ENCODE results near the gene UBTD2. TPM values are rescaled to one million over a fixed set of nuclear protein-coding genes. Genes with fewer than 3 reads are reported as not detected.

UBTD2 gene
- total and polyA plus RNA-seq, 2 donors (not counting 1 experiment from before 2014, with no cell fraction given), result 1.4 to 9.2 TPM

GRCh38 chr5:172183881-172184280 lies 99.7 kb downstream of the UBTD2 start:
- H3K9ac ChIP-seq (ENCODE audit: low read length), result no peak overlapping the region
- peaks cover 0 to 25% of the 10 kb centered on the region in 2 experiments for H3K36me3 ChIP-seq (replicated peaks in 1 of 2; ENCODE audit: control extremely low read depth in 1 of 2, control insufficient read depth in 1 of 2, extremely low read depth in 1 of 2, insufficient read depth in 2 of 2, low read length in 1 of 2)
- POLR2A ChIA-PET, result interaction anchor here (6.1 kb wide), 1 partner anchor 7 kb away, joined by 95 read pairs; no protein-coding TSS in a partner anchor
- ATAC-seq (ENCODE audit: low read depth), result no peak
- no peaks in the 10 kb centered on the region for H3K9me3 Mint-ChIP-seq (ENCODE audit: insufficient read depth)
- H3K4me2 ChIP-seq (replicated peaks; ENCODE audit: low read depth, low read length, poor library complexity, severe bottlenecking), result peak overlapping the region; percentile 91
- 97% methylated on average over 3 of the region's 4 CpGs for WGBS (ENCODE audit: insufficient coverage)
- H3K79me2 ChIP-seq (ENCODE audit: control insufficient read depth, insufficient read depth, low read length), result peaks cover 87% of the 10 kb centered on the region
- H3K9me3 ChIP-seq (ENCODE audit: control extremely low read depth in 1 of 3, control insufficient read depth in 2 of 3, insufficient read depth in 1 of 3, low read length in 2 of 3), result no peaks in the 10 kb centered on the region
- peaks cover 23% of the 10 kb centered on the region for H4K20me1 ChIP-seq (ENCODE audit: control insufficient read depth, insufficient read depth, low read length, poor library complexity, severe bottlenecking)
- H3K4me3 Mint-ChIP-seq, result no peak overlapping the region
- no peak for DNase-seq
- no peaks in the 10 kb centered on the region for H3K27me3 Mint-ChIP-seq
- intact Hi-C loops (cut with micrococcal nuclease), result loop anchor here (10.0 kb wide), 1 partner anchor 1431 kb away; the partner anchor contains the start of gene BOD1
- TF ChIP-seq, protein P1, sequence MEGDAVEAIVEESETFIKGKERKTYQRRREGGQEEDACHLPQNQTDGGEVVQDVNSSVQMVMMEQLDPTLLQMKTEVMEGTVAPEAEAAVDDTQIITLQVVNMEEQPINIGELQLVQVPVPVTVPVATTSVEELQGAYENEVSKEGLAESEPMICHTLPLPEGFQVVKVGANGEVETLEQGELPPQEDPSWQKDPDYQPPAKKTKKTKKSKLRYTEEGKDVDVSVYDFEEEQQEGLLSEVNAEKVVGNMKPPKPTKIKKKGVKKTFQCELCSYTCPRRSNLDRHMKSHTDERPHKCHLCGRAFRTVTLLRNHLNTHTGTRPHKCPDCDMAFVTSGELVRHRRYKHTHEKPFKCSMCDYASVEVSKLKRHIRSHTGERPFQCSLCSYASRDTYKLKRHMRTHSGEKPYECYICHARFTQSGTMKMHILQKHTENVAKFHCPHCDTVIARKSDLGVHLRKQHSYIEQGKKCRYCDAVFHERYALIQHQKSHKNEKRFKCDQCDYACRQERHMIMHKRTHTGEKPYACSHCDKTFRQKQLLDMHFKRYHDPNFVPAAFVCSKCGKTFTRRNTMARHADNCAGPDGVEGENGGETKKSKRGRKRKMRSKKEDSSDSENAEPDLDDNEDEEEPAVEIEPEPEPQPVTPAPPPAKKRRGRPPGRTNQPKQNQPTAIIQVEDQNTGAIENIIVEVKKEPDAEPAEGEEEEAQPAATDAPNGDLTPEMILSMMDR (IDR thresholded peaks at IDR 0.05), result no peak
- no peak for TF ChIP-seq EZH2 (IDR thresholded peaks at IDR 0.05; ENCODE audit: borderline replicate concordance, insufficient read depth, low read depth, low read length, poor library complexity, severe bottlenecking)
- H3K4me1 Mint-ChIP-seq, result peaks cover 69% of the 10 kb centered on the region
- H3K27ac Mint-ChIP-seq, result peak overlapping the region; percentile 99
- no peaks in the 10 kb centered on the region for H3K27me3 ChIP-seq (replicated peaks in 1 of 4; ENCODE audit: control extremely low read depth in 1 of 4, control insufficient read depth in 3 of 4, insufficient read depth in 4 of 4, low read length in 3 of 4)
- peak overlapping the region in 1 of 5 experiments; percentile 98 for H3K4me3 ChIP-seq (ENCODE audit: control extremely low read depth in 1 of 5, extremely low read depth in 1 of 5, insufficient read depth in 1 of 5, low read depth in 2 of 5, low read length in 4 of 5)
- CTCF ChIA-PET, result interaction anchor here (0.7 to 11.2 kb wide), 6 partner anchors 12 to 906 kb away, joined by 3 to 245 read pairs (median 4); no protein-coding TSS in a partner anchor
- H2AFZ ChIP-seq (ENCODE audit: insufficient read depth, low read depth, low read length, poor library complexity, severe bottlenecking), result no peak overlapping the region
- H3K4me1 ChIP-seq (ENCODE audit: control insufficient read depth in 2 of 2, insufficient read depth in 2 of 2, low read length in 2 of 2), result peaks cover 62 to 86% of the 10 kb centered on the region in 2 donors
- peak overlapping the region; percentile 74 to 89 for H3K27ac ChIP-seq (ENCODE audit: low read length in 2 of 2)

- H4K20me1 ChIP-seq (ENCODE audit: control insufficient read depth, insufficient read depth, low read length, poor library complexity, severe bottlenecking), result peaks cover 23% of the 10 kb centered on the region
- ATAC-seq (ENCODE audit: low read depth) (no peak), DNase-seq (no peak)
- POLR2A ChIA-PET, result no interaction called here
- H3K4me2 ChIP-seq (replicated peaks; ENCODE audit: low read depth, low read length, poor library complexity, severe bottlenecking), result no peak overlapping the region
- Mint-ChIP-seq H3K27me3 (no peaks in the 10 kb centered on the region), H3K9me3 (ENCODE audit: insufficient read depth) (no peaks in the 10 kb centered on the region), H3K4me1 (peaks cover 81% of the 10 kb centered on the region), H3K4me3 (no peak overlapping the region), H3K27ac (peak overlapping the region; percentile 63)
- CTCF ChIA-PET, result interaction anchor here (0.6 to 11.2 kb wide), 4 partner anchors 11 to 1612 kb away, joined by 3 to 245 read pairs (median 80); no protein-coding TSS in a partner anchor
- peak overlapping the region in 1 of 2 donors; percentile 89 for H3K27ac ChIP-seq (ENCODE audit: low read length in 2 of 2)
- H3K4me3 ChIP-seq (ENCODE audit: control extremely low read depth in 1 of 5, extremely low read depth in 1 of 5, insufficient read depth in 1 of 5, low read depth in 2 of 5, low read length in 4 of 5), result no peak overlapping the region
- no peak overlapping the region for H3K9ac ChIP-seq (ENCODE audit: low read length)
- H3K79me2 ChIP-seq (ENCODE audit: control insufficient read depth, insufficient read depth, low read length), result peaks cover 100% of the 10 kb centered on the region
- no peaks in the 10 kb centered on the region for H3K27me3 ChIP-seq (replicated peaks in 1 of 4; ENCODE audit: control extremely low read depth in 1 of 4, control insufficient read depth in 3 of 4, insufficient read depth in 4 of 4, low read length in 3 of 4)
- H3K9me3 ChIP-seq (ENCODE audit: control extremely low read depth in 1 of 3, control insufficient read depth in 2 of 3, insufficient read depth in 1 of 3, low read length in 2 of 3), result no peaks in the 10 kb centered on the region
- intact Hi-C loops (cut with micrococcal nuclease), result loop anchor here (10.0 kb wide), 1 partner anchor 1433 kb away; the partner anchor contains the start of gene BOD1
- no peak overlapping the region for H2AFZ ChIP-seq (ENCODE audit: insufficient read depth, low read depth, low read length, poor library complexity, severe bottlenecking)
- peaks cover 78 to 97% of the 10 kb centered on the region in 2 donors for H3K4me1 ChIP-seq (ENCODE audit: control insufficient read depth in 2 of 2, insufficient read depth in 2 of 2, low read length in 2 of 2)
- 87% methylated on average over 2 of the region's 6 CpGs for WGBS (ENCODE audit: insufficient coverage)
- TF ChIP-seq, protein P1 (IDR thresholded peaks at IDR 0.05), result no peak
- no peak for TF ChIP-seq EZH2 (IDR thresholded peaks at IDR 0.05; ENCODE audit: borderline replicate concordance, insufficient read depth, low read depth, low read length, poor library complexity, severe bottlenecking)
- H3K36me3 ChIP-seq (replicated peaks in 1 of 2; ENCODE audit: control extremely low read depth in 1 of 2, control insufficient read depth in 1 of 2, extremely low read depth in 1 of 2, insufficient read depth in 2 of 2, low read length in 1 of 2), result peaks cover 0 to 28% of the 10 kb centered on the region in 2 experiments
Measured at GRCh38 chr5:172182291-172182690, 101.3 kb downstream of the UBTD2 start.

All from B cell (primary cell).